GM21515 (cell line): ENCODE results near the gene SAMM50.
A peak's percentile ranks its signal among the peaks of the same experiment; 100 is the strongest.
"Not testable (repeated sequence)": the region's sequence is repeated elsewhere in the genome, so short reads cannot be mapped to it uniquely, and the experiment has no call there.

Experiments
- ATAC-seq: cut with Tn5 transposase; IDR thresholded peaks from one replicate; pipeline ENCODE4 v1.9.1; 2021; ENCODE audit not compliant: unreplicated experiment

Gene SAMM50

GRCh38 chr22:43999378-43999777 is 44.1 kb downstream of the SAMM50 start:
- ATAC-seq, result no peak

- ATAC-seq, result no peak
Measured at GRCh38 chr22:44000123-44000522, 44.9 kb downstream of the SAMM50 start.

GRCh38 chr22:44001521-44001920 is 46.3 kb downstream of the SAMM50 start:
- no peak for ATAC-seq

GRCh38 chr22:44002324-44002723 is 47.1 kb downstream of the SAMM50 start:
- ATAC-seq, result no peak

GRCh38 chr22:44002997-44003396 is 47.8 kb downstream of the SAMM50 start:
- ATAC-seq, result no peak

GRCh38 chr22:44003405-44004103 is 48.3 kb downstream of the SAMM50 start:
- ATAC-seq, result no peak

GRCh38 chr22:44004104-44004460 is 48.8 kb downstream of the SAMM50 start:
- no peak for ATAC-seq

- ATAC-seq, result no peak
Measured at GRCh38 chr22:44005524-44005923, 50.3 kb downstream of the SAMM50 start.

- no peak for ATAC-seq
Measured at GRCh38 chr22:44012162-44012561, 56.9 kb downstream of the SAMM50 start.

- no peak for ATAC-seq
Measured at GRCh38 chr22:44012591-44012990, 57.3 kb downstream of the SAMM50 start.

GRCh38 chr22:44014241-44014640 is 59.0 kb downstream of the SAMM50 start:
- ATAC-seq, result no peak

- ATAC-seq, result not testable (repeated sequence)
Measured at GRCh38 chr22:44016586-44016985, 61.3 kb downstream of the SAMM50 start.

- no peak for ATAC-seq
Measured at GRCh38 chr22:44018594-44018993, 63.4 kb downstream of the SAMM50 start.

GRCh38 chr22:44019416-44019815 is 64.2 kb downstream of the SAMM50 start:
- ATAC-seq, result no peak

- no peak for ATAC-seq
Measured at GRCh38 chr22:44019846-44020245, 64.6 kb downstream of the SAMM50 start.

GRCh38 chr22:44020981-44021380 is 65.7 kb downstream of the SAMM50 start:
- no peak for ATAC-seq

GRCh38 chr22:44023404-44024287 is 68.4 kb downstream of the SAMM50 start:
- ATAC-seq, result no peak

- no peak for ATAC-seq
Measured at GRCh38 chr22:44024288-44024921, 69.2 kb downstream of the SAMM50 start, which contains the start of gene PARVB. Gene PARVB, plus strand, starts transcription at chr22:44024302. Its CDS starts 38 bp downstream, at chr22:44024340.

- ATAC-seq, result peak; percentile 52
Measured at GRCh38 chr22:44025171-44026065, 70.2 kb downstream of the SAMM50 start.

GRCh38 chr22:44026066-44026629 is 70.9 kb downstream of the SAMM50 start:
- no peak for ATAC-seq
